GM12801 (cell line): Measurements from ENCODE around the gene TCN2.

ENCODE experiments used
- CTCF ChIP-seq: IDR thresholded peaks from one replicate; pipeline ENCODE4 v1.5.1; 2011; ENCODE audit warnings: control low read depth; ENCODE audit not compliant: insufficient read length; ENCODE audit errors: extremely low read depth

Gene TCN2

GRCh38 chr22:30674482-30674881, 67.5 kb downstream of the TCN2 start:
- TF ChIP-seq CTCF, result no peak

- TF ChIP-seq CTCF, result no peak
Observed at GRCh38 chr22:30675436-30675835, 68.5 kb downstream of the TCN2 start.
